ENCODE results near the gene HBG2.

Gene HBG2

DNA sequence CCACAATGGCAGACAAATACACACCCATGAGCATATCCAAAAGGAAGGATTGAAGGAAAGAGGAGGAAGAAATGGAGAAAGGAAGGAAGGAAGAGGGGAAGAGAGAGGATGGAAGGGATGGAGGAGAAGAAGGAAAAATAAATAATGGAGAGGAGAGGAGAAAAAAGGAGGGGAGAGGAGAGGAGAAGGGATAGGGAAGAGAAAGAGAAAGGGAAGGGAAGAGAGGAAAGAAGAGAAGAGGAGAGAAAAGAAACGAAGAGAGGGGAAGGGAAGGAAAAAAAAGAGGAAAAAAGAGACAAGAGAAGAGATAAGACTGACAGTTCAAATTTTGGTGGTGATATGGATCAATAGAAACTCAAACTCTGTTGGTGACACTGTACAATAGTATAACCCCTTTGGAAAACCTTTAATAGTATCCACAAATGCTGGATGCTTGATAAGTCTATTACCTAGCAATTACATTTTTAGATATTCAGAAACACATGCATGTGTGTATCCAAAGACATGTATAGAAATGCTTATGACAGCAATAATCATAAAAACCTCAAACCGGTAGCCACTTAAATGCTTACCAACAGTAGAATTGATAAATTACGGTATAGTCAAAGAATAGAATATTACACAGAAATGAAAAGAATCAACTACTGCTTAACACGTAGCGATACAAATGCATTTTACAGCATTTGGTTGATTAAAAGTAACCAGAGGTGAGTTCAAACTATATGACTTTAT, 19.1 kb downstream of the HBG2 start:
- H3K36me3 ChIP-seq: no peaks in the 10 kb centered on the region
- H3K27ac ChIP-seq: no peak overlapping the region
- no peaks in the 10 kb centered on the region for H3K27me3 ChIP-seq
- TF ChIP-seq, protein P1, sequence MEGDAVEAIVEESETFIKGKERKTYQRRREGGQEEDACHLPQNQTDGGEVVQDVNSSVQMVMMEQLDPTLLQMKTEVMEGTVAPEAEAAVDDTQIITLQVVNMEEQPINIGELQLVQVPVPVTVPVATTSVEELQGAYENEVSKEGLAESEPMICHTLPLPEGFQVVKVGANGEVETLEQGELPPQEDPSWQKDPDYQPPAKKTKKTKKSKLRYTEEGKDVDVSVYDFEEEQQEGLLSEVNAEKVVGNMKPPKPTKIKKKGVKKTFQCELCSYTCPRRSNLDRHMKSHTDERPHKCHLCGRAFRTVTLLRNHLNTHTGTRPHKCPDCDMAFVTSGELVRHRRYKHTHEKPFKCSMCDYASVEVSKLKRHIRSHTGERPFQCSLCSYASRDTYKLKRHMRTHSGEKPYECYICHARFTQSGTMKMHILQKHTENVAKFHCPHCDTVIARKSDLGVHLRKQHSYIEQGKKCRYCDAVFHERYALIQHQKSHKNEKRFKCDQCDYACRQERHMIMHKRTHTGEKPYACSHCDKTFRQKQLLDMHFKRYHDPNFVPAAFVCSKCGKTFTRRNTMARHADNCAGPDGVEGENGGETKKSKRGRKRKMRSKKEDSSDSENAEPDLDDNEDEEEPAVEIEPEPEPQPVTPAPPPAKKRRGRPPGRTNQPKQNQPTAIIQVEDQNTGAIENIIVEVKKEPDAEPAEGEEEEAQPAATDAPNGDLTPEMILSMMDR (IDR thresholded peaks at IDR 0.05): no peak
- no peaks in the 10 kb centered on the region for H3K4me1 ChIP-seq (ENCODE audit: control insufficient read depth in 1 of 2, insufficient read depth in 1 of 2, low read depth in 1 of 2, low read length in 1 of 2)
- H3K9me3 ChIP-seq: no peaks in the 10 kb centered on the region
- H3K4me3 ChIP-seq (ENCODE audit: low read depth in 1 of 2, low read length in 1 of 2): no peak overlapping the region

GRCh38 chr11:5234381-5234834, 20.2 kb downstream of the HBG2 start, which contains the start of gene HBD:
TSS of gene HBD (minus strand) at chr11:5234483. CDS start at chr11:5234433, 50 bp downstream.
- TF ChIP-seq, protein P1 (IDR thresholded peaks at IDR 0.05): no peak
- H3K27me3 ChIP-seq: no peaks in the 10 kb centered on the region
- no peaks in the 10 kb centered on the region for H3K9me3 ChIP-seq
- no peaks in the 10 kb centered on the region for H3K36me3 ChIP-seq
- no peak within 1 kb of the TSS for H3K4me3 ChIP-seq (ENCODE audit: low read depth in 1 of 2, low read length in 1 of 2)
- H3K4me1 ChIP-seq (ENCODE audit: control insufficient read depth in 1 of 2, insufficient read depth in 1 of 2, low read depth in 1 of 2, low read length in 1 of 2): no peaks in the 10 kb centered on the region
- no peak within 1 kb of the TSS for H3K27ac ChIP-seq

GRCh38 chr11:5233307-5233706, 21.3 kb downstream of the HBG2 start:
- Histone ChIP-seq H3K36me3 (no peaks in the 10 kb centered on the region), H3K9me3 (no peaks in the 10 kb centered on the region), H3K27ac (no peak overlapping the region), H3K4me1 (ENCODE audit: control insufficient read depth in 1 of 2, insufficient read depth in 1 of 2, low read depth in 1 of 2, low read length in 1 of 2) (no peaks in the 10 kb centered on the region), H3K27me3 (no peaks in the 10 kb centered on the region), H3K4me3 (ENCODE audit: low read depth in 1 of 2, low read length in 1 of 2) (no peak overlapping the region)
- TF ChIP-seq, protein P1 (IDR thresholded peaks at IDR 0.05): no peak

GRCh38 chr11:5232821-5233220, 21.8 kb downstream of the HBG2 start:
- no peaks in the 10 kb centered on the region for H3K9me3 ChIP-seq

GRCh38 chr11:5232176-5232575, 22.4 kb downstream of the HBG2 start:
- Histone ChIP-seq H3K4me1 (ENCODE audit: control insufficient read depth in 1 of 2, insufficient read depth in 1 of 2, low read depth in 1 of 2, low read length in 1 of 2) (no peaks in the 10 kb centered on the region), H3K9me3 (no peaks in the 10 kb centered on the region), H3K4me3 (ENCODE audit: low read depth in 1 of 2, low read length in 1 of 2) (no peak overlapping the region), H3K27me3 (no peaks in the 10 kb centered on the region), H3K27ac (no peak overlapping the region), H3K36me3 (no peaks in the 10 kb centered on the region)
- TF ChIP-seq, protein P1 (IDR thresholded peaks at IDR 0.05): no peak

More at GRCh38 chr11:5232821-5233220, 21.8 kb downstream of the HBG2 start:
- Histone ChIP-seq H3K4me1 (ENCODE audit: control insufficient read depth in 1 of 2, insufficient read depth in 1 of 2, low read depth in 1 of 2, low read length in 1 of 2) (no peaks in the 10 kb centered on the region), H3K27me3 (no peaks in the 10 kb centered on the region), H3K27ac (no peak overlapping the region), H3K4me3 (ENCODE audit: low read depth in 1 of 2, low read length in 1 of 2) (no peak overlapping the region), H3K36me3 (no peaks in the 10 kb centered on the region)
- TF ChIP-seq, protein P1 (IDR thresholded peaks at IDR 0.05): no peak

Measured in neutrophil (primary cell).